Transverse colon (tissue), 4 donors: ENCODE results near the gene PUDP. TPM values are rescaled to one million over a fixed set of nuclear protein-coding genes. Genes with fewer than 3 reads are reported as not detected.
"Not testable (repeated sequence)": the region's sequence is repeated elsewhere in the genome, so short reads cannot be mapped to it uniquely, and the experiment has no call there.

ENCODE experiments used
- DNase-seq: peaks from one replicate; pipeline ENCODE4 v3.0.0-alpha.2; 2019
- H3K27ac ChIP-seq, 4 donors: fragments of 200-600 bp; sonication (generic); 2 replicates each; pipeline ENCODE4 v1.5.1; 2016 to 2018; ENCODE audit warnings: inconsistent platforms in 4 of 4
- H3K27me3 ChIP-seq: fragments of 200-600 bp; sonication (generic); 2 replicates; pipeline ENCODE4 v1.5.1; 2017; ENCODE audit warnings: inconsistent platforms
- H3K36me3 ChIP-seq, 4 donors: fragments of 200-600 bp; sonication (generic); 2 replicates each; pipeline ENCODE4 v1.5.1; 2017 to 2019; ENCODE audit warnings: inconsistent platforms in 4 of 4
- H3K4me1 ChIP-seq, 4 donors: fragments of 200-600 bp; sonication (generic); 2 replicates each; pipeline ENCODE4 v1.5.1; 2017 to 2020; ENCODE audit warnings: inconsistent platforms in 4 of 4
- H3K4me3 ChIP-seq, 4 donors: fragments of 200-600 bp; sonication (generic); 1 replicate in 1 of 4; 2 replicates in 3 of 4; pipeline versions ENCODE4 v1.5.1 to v1.6.1; 2017 to 2019; ENCODE audit warnings: inconsistent platforms in 4 of 4
- H3K9me3 ChIP-seq, 2 donors: fragments of 200-600 bp; sonication (generic); 2 replicates each; pipeline ENCODE4 v1.5.1; 2017 to 2019; ENCODE audit warnings: inconsistent platforms in 2 of 2
- EP300 ChIP-seq: sonication (generic); formaldehyde crosslinking; IDR thresholded peaks from one replicate; pipeline ENCODE4 v1.6.1; 2017; ENCODE audit warnings: antibody characterized with exemption, low read depth
- POLR2A ChIP-seq: fragments of 450-650 bp; IDR thresholded peaks from one replicate; pipeline ENCODE4 v1.6.1; 2016; ENCODE audit warnings: antibody characterized with exemption, mild to moderate bottlenecking, moderate library complexity
- POLR2AphosphoS5 ChIP-seq, 3 donors: sonication (generic); formaldehyde crosslinking; IDR thresholded peaks; one replicate each; pipeline ENCODE4 v1.6.1; 2016; ENCODE audit warnings: antibody characterized with exemption in 3 of 3
- WGBS, 2 donors: methylation state at CpG; one replicate each; pipeline ENCODE4 v1.1.5; 2018; ENCODE audit warnings: low coverage in 1 of 2; 5-methylcytosine and 5-hydroxymethylcytosine counted together
- in situ Hi-C, 4 donors: fragments of 200-750 bp; cut with MboI; loops; one replicate each; pipeline versions ENCODE4 v1.15.0 to v1.15.1; 2017; ENCODE audit warnings: low sequenced_read_pairs in 3 of 4, low pct_ligation_motif_present in 1 of 4, low pct_unique_long_range_greater_than_20kb in 1 of 4
- intact Hi-C: fragments of 100-400 bp; cut with DNase I; formaldehyde crosslinking; loops from one replicate; pipeline ENCODE4 v1.15.1; 2023; ENCODE audit warnings: low total_unique reads
- total RNA-seq, 4 donors: library from RNA; depleted of rRNA; stranded (reverse); fragments of >200 nt; gene quantifications; one replicate each; pipeline ENCODE4 v1.1.0, GENCODE V29; 2016
- TF ChIP-seq, protein P1 (sequence below), 5 experiments: fragments of 200-600 bp in 3 of 5; fragments of 450-650 bp in 2 of 5; sonication (generic) in 3 of 5; IDR thresholded peaks; 1 replicate in 2 of 5; 2 replicates in 3 of 5; pipeline ENCODE4 v1.5.1; 2016 to 2017; ENCODE audit warnings: antibody characterized with exemption in 5 of 5, inconsistent platforms in 3 of 5, mild to moderate bottlenecking in 2 of 5, moderate library complexity in 1 of 5

Gene PUDP
- total RNA-seq, 4 donors from 2014 or later: 3.7 to 31.9 (median 23.3) TPM

DNA sequence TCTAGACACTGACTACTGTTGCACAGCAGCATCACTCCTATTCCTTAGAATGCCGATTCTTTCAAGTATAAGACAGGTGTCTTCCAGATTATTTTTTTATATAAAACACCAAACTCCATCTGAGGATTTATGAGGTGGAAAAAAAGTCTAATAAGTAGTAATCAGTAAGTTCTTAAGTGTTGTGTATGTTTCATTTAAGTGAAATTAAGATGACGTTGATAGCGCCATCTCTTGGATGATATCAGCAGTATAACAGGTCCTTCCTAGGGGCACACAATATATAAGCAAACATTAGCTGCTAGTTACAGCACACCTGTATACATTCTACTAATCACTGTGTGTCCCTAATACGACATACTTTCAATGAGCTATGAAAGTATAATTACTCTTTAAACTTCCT, 100.0 kb downstream of the PUDP start:
- Histone ChIP-seq H3K36me3 (no peaks in the 10 kb centered on the region), H3K27me3 (no peaks in the 10 kb centered on the region), H3K4me1 (no peaks in the 10 kb centered on the region), H3K9me3 (no peaks in the 10 kb centered on the region), H3K27ac (no peak overlapping the region), H3K4me3 (no peak overlapping the region)
- in situ Hi-C loops (no loop called here), intact Hi-C loops (no loop called here)
- WGBS, 2 donors: 70 to 87% methylated on average over 2 to 4 of the region's 4 CpGs
- no peak for TF ChIP-seq EP300
- no peak for TF ChIP-seq POLR2AphosphoS5 (IDR thresholded peaks at IDR 0.05)
- TF ChIP-seq POLR2A: no peak
- TF ChIP-seq, protein P1, sequence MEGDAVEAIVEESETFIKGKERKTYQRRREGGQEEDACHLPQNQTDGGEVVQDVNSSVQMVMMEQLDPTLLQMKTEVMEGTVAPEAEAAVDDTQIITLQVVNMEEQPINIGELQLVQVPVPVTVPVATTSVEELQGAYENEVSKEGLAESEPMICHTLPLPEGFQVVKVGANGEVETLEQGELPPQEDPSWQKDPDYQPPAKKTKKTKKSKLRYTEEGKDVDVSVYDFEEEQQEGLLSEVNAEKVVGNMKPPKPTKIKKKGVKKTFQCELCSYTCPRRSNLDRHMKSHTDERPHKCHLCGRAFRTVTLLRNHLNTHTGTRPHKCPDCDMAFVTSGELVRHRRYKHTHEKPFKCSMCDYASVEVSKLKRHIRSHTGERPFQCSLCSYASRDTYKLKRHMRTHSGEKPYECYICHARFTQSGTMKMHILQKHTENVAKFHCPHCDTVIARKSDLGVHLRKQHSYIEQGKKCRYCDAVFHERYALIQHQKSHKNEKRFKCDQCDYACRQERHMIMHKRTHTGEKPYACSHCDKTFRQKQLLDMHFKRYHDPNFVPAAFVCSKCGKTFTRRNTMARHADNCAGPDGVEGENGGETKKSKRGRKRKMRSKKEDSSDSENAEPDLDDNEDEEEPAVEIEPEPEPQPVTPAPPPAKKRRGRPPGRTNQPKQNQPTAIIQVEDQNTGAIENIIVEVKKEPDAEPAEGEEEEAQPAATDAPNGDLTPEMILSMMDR (IDR thresholded peaks at IDR 0.05): no peak
- no peak for DNase-seq

DNA sequence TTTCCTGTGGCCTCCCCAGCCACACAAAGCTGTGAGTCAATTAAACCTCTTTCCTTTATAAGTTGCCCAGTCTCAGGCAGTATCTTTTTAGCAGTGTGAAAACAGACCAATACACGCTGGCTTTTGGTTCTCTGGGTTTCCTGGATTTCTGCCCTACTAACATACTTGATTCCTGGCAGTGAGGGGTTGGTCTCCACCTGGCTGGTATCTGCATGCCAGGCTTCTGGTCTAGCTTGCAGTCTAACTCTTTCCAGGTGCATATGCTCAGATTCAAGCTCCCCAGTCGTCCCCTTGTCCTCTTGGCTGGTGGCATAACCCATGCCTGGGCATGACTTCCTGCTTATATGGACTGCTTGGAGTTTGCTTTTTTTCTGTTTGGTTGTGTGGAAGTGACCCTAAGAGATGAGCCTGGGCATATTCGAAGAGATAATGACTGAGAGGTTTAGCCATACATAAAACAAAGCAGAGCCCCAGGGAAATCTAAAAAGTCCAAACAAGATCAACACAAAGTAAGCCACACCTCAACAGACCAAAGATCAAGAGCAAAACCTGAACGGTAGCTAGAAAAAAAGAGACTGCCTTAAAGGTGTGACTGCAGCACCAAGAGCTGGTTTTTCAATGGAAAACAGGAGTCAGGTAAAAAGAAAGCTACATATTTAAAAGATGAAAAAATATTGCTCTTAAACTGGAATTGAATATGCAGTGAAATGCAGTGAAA, 102.6 kb downstream of the PUDP start:
- intact Hi-C loops: no loop called here
- Histone ChIP-seq H3K4me3 (no peak overlapping the region), H3K27ac (peak overlapping the region in 1 of 4 donors; percentile 40), H3K27me3 (no peaks in the 10 kb centered on the region), H3K9me3 (no peaks in the 10 kb centered on the region), H3K36me3 (no peaks in the 10 kb centered on the region), H3K4me1 (no peaks in the 10 kb centered on the region)
- TF ChIP-seq POLR2A: no peak
- in situ Hi-C loops: no loop called here
- DNase-seq: no peak
- WGBS, 2 donors: 59% methylated on average over 4 of the region's 4 CpGs; no CpG with 5 or more reads in 1 of the 2 donors

DNA sequence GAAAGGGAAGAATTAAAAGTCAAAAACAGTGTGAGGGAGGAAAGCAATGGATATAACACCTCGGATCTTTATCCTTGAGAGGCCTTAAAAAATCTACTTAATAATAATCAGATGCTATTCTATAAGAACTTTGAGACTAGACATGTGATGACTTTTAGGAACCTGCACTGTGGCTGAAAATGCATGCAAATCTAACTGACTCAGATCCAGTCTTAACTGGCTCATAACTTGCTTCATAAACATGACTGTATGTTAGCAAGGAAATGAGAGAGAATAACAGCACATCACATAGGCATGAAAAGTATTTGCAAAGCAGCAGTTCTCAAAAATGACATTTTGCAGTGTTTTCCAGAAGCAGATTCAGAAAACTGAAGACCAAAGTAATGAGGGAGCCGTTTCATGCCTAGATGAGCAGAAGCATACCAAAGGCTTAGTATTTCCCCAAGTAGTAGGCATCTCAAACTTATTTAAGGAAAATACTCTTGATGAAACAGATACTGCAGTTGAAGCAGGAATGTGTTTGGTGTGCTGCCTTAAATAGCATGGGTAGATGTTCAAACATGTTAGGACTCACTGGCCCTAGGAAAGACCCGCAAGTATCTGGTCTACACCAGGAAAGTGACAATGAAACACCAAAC, 104.0 kb downstream of the PUDP start:
- H3K4me3 ChIP-seq, in situ Hi-C loops, H3K36me3 ChIP-seq, H3K9me3 ChIP-seq, DNase-seq, H3K27me3 ChIP-seq, H3K27ac ChIP-seq, intact Hi-C loops, H3K4me1 ChIP-seq: not testable (repeated sequence)
- 79% methylated on average over 3 of the region's 3 CpGs; no CpG with 5 or more reads in 1 of the 2 donors for WGBS, 2 donors

DNA sequence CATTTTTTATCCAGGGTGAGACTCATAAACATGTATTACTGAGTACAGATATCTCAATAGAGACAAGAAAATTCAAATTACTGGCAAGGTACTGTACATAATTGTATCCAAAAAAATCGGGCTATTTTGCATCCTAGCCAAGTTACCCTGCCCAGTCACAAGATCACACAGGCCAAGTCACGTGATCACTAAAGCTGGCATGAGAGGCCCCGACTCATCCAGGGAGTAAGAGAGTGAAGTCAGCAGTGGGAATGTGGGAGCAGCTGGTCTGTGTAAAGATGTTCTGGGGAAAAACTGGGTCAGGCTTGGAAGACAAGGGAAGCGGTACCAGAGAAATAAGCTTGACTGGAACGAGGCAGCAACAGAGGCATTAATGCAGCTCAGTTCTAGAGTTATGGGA, 119.7 kb downstream of the PUDP start:
- Histone ChIP-seq H3K4me3 (no peak overlapping the region), H3K27me3 (no peaks in the 10 kb centered on the region), H3K4me1 (no peaks in the 10 kb centered on the region), H3K27ac (no peak overlapping the region), H3K36me3 (no peaks in the 10 kb centered on the region), H3K9me3 (no peaks in the 10 kb centered on the region)
- no peak for TF ChIP-seq POLR2AphosphoS5 (IDR thresholded peaks at IDR 0.05)
- TF ChIP-seq, protein P1 (IDR thresholded peaks at IDR 0.05): no peak
- no peak for TF ChIP-seq EP300
- TF ChIP-seq POLR2A: no peak
- no peak for DNase-seq
- in situ Hi-C loops (no loop called here), intact Hi-C loops (no loop called here)
- 70% methylated on average over 5 of the region's 5 CpGs; no CpG with 5 or more reads in 1 of the 2 donors for WGBS, 2 donors

DNA sequence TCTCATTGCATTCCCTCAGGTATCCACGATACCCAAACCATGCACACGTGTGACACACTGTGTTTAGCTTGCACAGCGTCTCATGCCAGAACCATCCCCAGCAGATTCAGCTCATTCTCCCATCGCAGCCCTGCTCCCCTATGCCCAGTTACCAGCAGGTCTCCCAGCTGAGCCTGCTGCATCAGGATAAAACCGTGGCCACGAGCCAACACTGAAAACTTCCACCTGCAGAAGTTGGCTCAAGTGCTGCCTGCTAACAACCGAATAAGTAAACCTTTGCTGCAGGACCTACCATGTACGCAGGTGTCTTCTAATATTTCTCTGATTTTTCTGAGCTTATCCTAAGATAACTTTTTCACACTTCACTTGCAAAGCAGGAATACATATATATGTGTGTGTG, 120.9 kb downstream of the PUDP start:
- no peaks in the 10 kb centered on the region for H3K9me3 ChIP-seq
- no peaks in the 10 kb centered on the region for H3K27me3 ChIP-seq
- no peak overlapping the region for H3K27ac ChIP-seq
- H3K36me3 ChIP-seq: no peaks in the 10 kb centered on the region
- WGBS, 2 donors: 31 to 59% methylated on average over 2 to 8 of the region's 8 CpGs
- no peak overlapping the region for H3K4me3 ChIP-seq
- no peaks in the 10 kb centered on the region for H3K4me1 ChIP-seq
- in situ Hi-C loops (no loop called here), intact Hi-C loops (no loop called here)
- DNase-seq: peak; percentile 30
- TF ChIP-seq POLR2AphosphoS5 (IDR thresholded peaks at IDR 0.05) (no peak), POLR2A (no peak)

DNA sequence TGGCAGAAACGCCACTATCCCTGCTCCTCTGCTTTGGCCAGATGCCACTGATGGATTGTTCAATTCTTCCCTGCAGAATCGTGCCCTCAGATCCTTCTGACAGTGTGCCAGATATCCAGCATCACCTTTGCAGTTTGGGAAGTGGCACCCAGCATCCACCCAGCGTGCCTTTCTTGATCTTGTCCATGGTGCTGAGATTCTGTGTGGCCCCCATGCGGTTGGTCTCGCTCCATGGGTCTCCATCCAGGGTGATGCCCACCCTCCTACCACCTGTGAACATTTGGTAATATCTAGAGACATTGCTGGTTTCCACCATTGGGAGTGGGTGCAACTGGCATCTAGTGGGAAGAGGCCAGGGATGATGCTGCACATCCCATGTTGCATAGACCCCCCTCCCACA, 121.6 kb downstream of the PUDP start:
- intact Hi-C loops, H3K9me3 ChIP-seq, H3K27me3 ChIP-seq, H3K4me1 ChIP-seq, in situ Hi-C loops, DNase-seq, H3K27ac ChIP-seq, H3K36me3 ChIP-seq, H3K4me3 ChIP-seq: not testable (repeated sequence)
- 77% methylated on average over 5 of the region's 5 CpGs; no CpG with 5 or more reads in 1 of the 2 donors for WGBS, 2 donors
